Measurements from ENCODE around the gene RNU6-9. TPM values are rescaled to one million over a fixed set of nuclear protein-coding genes. Genes with fewer than 3 reads are reported as not detected.

RNU6-9 gene
- polyA plus RNA-seq, 4 donors = not detected

GRCh38 chr19:867855-868457 is 25.3 kb upstream of the RNU6-9 start:
- H3K4me1 ChIP-seq (ENCODE audit: control insufficient read depth in 3 of 3, insufficient read depth in 2 of 3, low read depth in 1 of 3, low read length in 2 of 3) = peaks cover 0 to 3% (median 0%) of the 10 kb centered on the region in 3 donors
- no peak for FAIRE-seq

DNA sequence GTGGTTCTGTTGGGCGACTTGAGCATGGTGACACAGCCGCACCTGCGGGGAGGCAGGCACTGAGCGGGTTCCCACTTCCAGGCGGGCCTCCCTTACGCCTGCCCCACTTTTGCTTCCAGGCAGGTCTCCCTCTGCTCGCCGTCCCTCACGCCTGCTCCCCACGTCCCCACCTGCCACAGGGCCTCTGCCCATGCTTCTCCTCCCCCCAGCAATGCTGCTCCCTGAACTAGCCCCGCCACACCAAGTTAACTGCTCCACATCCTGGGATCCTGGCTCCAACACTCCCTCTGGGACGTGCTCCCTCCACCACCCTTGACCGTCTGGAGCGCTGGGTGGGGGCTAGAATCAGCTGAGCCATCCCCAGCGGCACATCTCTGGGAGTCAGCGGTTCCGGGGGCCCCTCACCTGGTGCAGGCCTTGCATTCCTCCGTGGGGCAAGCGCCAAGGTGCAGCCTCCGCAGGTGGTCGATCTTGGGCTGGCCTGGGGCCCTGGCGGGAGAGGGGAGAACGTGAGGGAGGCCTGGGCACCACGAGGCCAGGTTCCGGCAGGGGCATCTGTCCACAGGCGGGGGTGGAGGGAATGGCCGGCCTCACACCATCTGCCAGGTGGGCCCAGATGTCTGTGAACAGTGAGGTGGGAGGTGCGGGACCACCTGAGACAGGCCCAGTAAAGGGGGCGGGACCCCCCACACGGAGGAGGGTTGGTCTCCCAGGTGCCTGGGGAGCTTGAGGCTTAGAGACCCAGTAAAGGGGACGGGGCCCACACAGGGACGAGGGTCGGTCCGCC is 24.6 kb upstream of the RNU6-9 start:
- H3K36me3 ChIP-seq (ENCODE audit: control insufficient read depth in 3 of 3, insufficient read depth in 2 of 3, low read depth in 1 of 3, low read length in 3 of 3) = peaks cover 0 to 76% (median 5%) of the 10 kb centered on the region in 3 donors
- no peak for DNase-seq
- 91 to 95% (median 93%) methylated on average over 29 to 34 of the region's 34 CpGs for WGBS, 3 donors
- peaks cover 0 to 2% of the 10 kb centered on the region in 2 donors for H3K9me3 ChIP-seq (ENCODE audit: control insufficient read depth in 2 of 2, insufficient read depth in 1 of 2, low read depth in 1 of 2, low read length in 1 of 2)
- H3K4me1 ChIP-seq (ENCODE audit: control insufficient read depth in 3 of 3, insufficient read depth in 2 of 3, low read depth in 1 of 3, low read length in 2 of 3) = peaks cover 0 to 3% (median 0%) of the 10 kb centered on the region in 3 donors
- no peaks in the 10 kb centered on the region for H3K27me3 ChIP-seq (ENCODE audit: control insufficient read depth in 3 of 3, insufficient read depth in 3 of 3, low read length in 3 of 3)
- H3K4me3 ChIP-seq (ENCODE audit: low read depth in 1 of 3, low read length in 3 of 3) = no peak overlapping the region
- FAIRE-seq = no peak
- H3K27ac ChIP-seq (ENCODE audit: low read depth in 1 of 3, low read length in 2 of 3) = peak overlapping the region in 2 of 3 donors; percentile 17 to 71

More at GRCh38 chr19:867855-868457, 25.3 kb upstream of the RNU6-9 start:
- DNase-seq = no peak
- Histone ChIP-seq H3K36me3 (ENCODE audit: control insufficient read depth in 3 of 3, insufficient read depth in 2 of 3, low read depth in 1 of 3, low read length in 3 of 3) (peaks cover 0 to 71% (median 4%) of the 10 kb centered on the region in 3 donors), H3K9me3 (ENCODE audit: control insufficient read depth in 2 of 2, insufficient read depth in 1 of 2, low read depth in 1 of 2, low read length in 1 of 2) (peaks cover 0 to 2% of the 10 kb centered on the region in 2 donors), H3K27ac (ENCODE audit: low read depth in 1 of 3, low read length in 2 of 3) (no peak overlapping the region), H3K4me3 (ENCODE audit: low read depth in 1 of 3, low read length in 3 of 3) (no peak overlapping the region), H3K27me3 (ENCODE audit: control insufficient read depth in 3 of 3, insufficient read depth in 3 of 3, low read length in 3 of 3) (no peaks in the 10 kb centered on the region)
- WGBS, 3 donors = 93 to 94% (median 93%) methylated on average over 38 to 39 of the region's 39 CpGs

DNA sequence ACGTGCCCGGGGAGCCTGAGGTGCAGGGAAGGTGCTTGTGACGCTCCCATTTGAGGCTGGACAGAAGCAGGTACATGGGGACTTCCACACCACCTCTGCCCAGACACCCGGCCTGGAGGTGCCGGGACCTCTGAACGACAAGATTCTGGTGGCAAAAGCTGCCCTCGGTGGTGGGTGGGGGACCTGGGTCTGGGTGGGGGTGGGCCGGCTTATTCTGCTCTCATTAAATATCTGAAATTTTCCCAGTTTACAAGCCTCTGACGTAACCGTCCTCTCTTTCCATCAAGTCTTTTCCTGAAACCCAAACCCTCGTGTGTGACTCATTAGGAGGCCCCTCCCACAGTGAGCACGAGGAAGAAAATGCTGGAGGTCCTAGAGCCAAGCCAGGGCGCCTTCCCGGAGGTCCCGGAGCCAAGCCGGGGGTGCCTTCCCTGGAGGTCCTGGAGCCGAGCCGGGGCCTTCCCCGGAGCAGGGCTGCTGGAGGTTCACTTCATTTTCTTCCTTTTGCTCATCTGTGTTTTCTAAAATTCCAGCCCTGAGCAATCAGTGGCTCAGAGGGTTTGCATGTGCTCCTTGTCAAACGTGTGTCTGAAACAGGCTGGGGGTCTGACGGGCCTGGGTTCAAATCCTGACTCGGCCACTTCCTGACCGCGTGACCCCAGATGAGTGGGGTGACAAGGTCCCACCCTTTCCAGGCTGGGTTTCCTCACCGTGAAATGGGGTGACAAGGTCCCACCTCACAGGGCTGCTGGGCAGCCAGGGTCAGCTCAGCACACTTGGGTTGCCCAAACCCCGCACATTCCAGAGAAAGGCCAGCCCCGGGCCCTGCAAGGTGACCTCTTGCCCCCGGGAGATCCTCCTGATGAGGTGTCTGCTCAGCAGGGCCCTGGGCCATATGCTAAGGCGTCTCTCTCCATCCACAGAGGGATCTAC is 23.8 kb upstream of the RNU6-9 start:
- Histone ChIP-seq H3K36me3 (ENCODE audit: control insufficient read depth in 3 of 3, insufficient read depth in 2 of 3, low read depth in 1 of 3, low read length in 3 of 3) (peaks cover 0 to 80% (median 7%) of the 10 kb centered on the region in 3 donors), H3K27me3 (ENCODE audit: control insufficient read depth in 3 of 3, insufficient read depth in 3 of 3, low read length in 3 of 3) (no peaks in the 10 kb centered on the region), H3K9me3 (ENCODE audit: control insufficient read depth in 2 of 2, insufficient read depth in 1 of 2, low read depth in 1 of 2, low read length in 1 of 2) (peaks cover 0 to 2% of the 10 kb centered on the region in 2 donors), H3K27ac (ENCODE audit: low read depth in 1 of 3, low read length in 2 of 3) (peak overlapping the region in 2 of 3 donors; percentile 17 to 80), H3K4me3 (ENCODE audit: low read depth in 1 of 3, low read length in 3 of 3) (no peak overlapping the region), H3K4me1 (ENCODE audit: control insufficient read depth in 3 of 3, insufficient read depth in 2 of 3, low read depth in 1 of 3, low read length in 2 of 3) (peaks cover 0 to 3% (median 0%) of the 10 kb centered on the region in 3 donors)
- no peak for DNase-seq
- no peak for FAIRE-seq
- WGBS, 3 donors = 71 to 82% (median 77%) methylated on average over 28 to 29 of the region's 29 CpGs

DNA sequence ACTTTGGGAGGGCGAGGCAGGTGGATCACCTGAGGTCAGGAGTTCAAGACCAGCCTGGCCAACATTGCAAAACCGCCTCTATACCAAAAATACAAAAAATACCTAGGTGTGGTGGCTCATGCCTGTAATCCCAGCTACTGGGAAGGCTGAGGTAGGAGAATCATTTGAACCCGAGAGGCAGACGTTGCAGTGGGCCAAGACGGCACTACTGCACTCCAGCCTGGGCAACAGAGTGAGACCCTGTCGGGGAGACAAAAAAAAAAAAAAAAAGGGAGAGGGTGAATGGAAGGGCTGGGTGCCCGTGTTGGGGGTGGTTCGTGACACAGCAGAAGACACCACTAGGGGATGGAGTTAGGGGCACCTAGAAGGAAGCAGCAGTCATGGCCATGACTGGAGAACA is 23.0 kb upstream of the RNU6-9 start:
- 84 to 92% (median 87%) methylated on average over 8 of the region's 8 CpGs for WGBS, 3 donors
- H3K4me1 ChIP-seq (ENCODE audit: control insufficient read depth in 3 of 3, insufficient read depth in 2 of 3, low read depth in 1 of 3, low read length in 2 of 3) = peaks cover 0 to 3% (median 0%) of the 10 kb centered on the region in 3 donors
- DNase-seq (no peak), FAIRE-seq (no peak)
- H3K36me3 ChIP-seq (ENCODE audit: control insufficient read depth in 3 of 3, insufficient read depth in 2 of 3, low read depth in 1 of 3, low read length in 3 of 3) = peaks cover 0 to 83% (median 9%) of the 10 kb centered on the region in 3 donors
- no peak overlapping the region for H3K4me3 ChIP-seq (ENCODE audit: low read depth in 1 of 3, low read length in 3 of 3)
- H3K27ac ChIP-seq (ENCODE audit: low read depth in 1 of 3, low read length in 2 of 3) = peak overlapping the region in 1 of 3 donors; percentile 80
- no peaks in the 10 kb centered on the region for H3K27me3 ChIP-seq (ENCODE audit: control insufficient read depth in 3 of 3, insufficient read depth in 3 of 3, low read length in 3 of 3)
- peaks cover 0 to 2% of the 10 kb centered on the region in 2 donors for H3K9me3 ChIP-seq (ENCODE audit: control insufficient read depth in 2 of 2, insufficient read depth in 1 of 2, low read depth in 1 of 2, low read length in 1 of 2)

DNA sequence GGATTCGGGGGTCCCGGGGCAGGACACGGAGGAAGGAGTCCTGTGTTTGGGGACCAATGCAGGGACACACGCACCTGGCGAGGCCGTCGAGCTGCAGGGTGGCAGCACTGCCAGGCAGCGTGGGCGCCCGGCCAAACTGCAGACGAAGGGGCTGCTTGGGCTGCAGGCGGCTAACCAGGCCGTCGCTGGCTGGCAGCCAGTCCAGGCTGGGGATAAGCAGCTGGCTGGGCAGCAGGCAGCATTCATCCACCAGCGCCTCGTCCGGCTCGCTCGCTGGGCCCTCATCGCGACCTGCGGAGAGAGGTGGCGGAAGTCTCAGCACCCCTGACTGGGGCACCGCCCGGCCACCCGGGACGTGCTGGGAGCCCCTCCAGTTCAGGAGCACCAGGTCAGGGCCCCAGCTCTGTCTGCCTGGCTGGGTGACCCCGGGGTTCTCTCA is 22.3 kb upstream of the RNU6-9 start:
- peaks cover 0 to 2% of the 10 kb centered on the region in 2 donors for H3K9me3 ChIP-seq (ENCODE audit: control insufficient read depth in 2 of 2, insufficient read depth in 1 of 2, low read depth in 1 of 2, low read length in 1 of 2)
- peak overlapping the region in 1 of 3 donors; percentile 51 for H3K27ac ChIP-seq (ENCODE audit: low read depth in 1 of 3, low read length in 2 of 3)
- no peaks in the 10 kb centered on the region for H3K27me3 ChIP-seq (ENCODE audit: control insufficient read depth in 3 of 3, insufficient read depth in 3 of 3, low read length in 3 of 3)
- 84 to 90% (median 85%) methylated on average over 18 to 28 of the region's 28 CpGs for WGBS, 3 donors
- no peak for FAIRE-seq
- H3K36me3 ChIP-seq (ENCODE audit: control insufficient read depth in 3 of 3, insufficient read depth in 2 of 3, low read depth in 1 of 3, low read length in 3 of 3) = peaks cover 0 to 86% (median 9%) of the 10 kb centered on the region in 3 donors
- no peak for DNase-seq
- H3K4me1 ChIP-seq (ENCODE audit: control insufficient read depth in 3 of 3, insufficient read depth in 2 of 3, low read depth in 1 of 3, low read length in 2 of 3) = peaks cover 0 to 3% (median 0%) of the 10 kb centered on the region in 3 donors
- H3K4me3 ChIP-seq (ENCODE audit: low read depth in 1 of 3, low read length in 3 of 3) = no peak overlapping the region

DNA sequence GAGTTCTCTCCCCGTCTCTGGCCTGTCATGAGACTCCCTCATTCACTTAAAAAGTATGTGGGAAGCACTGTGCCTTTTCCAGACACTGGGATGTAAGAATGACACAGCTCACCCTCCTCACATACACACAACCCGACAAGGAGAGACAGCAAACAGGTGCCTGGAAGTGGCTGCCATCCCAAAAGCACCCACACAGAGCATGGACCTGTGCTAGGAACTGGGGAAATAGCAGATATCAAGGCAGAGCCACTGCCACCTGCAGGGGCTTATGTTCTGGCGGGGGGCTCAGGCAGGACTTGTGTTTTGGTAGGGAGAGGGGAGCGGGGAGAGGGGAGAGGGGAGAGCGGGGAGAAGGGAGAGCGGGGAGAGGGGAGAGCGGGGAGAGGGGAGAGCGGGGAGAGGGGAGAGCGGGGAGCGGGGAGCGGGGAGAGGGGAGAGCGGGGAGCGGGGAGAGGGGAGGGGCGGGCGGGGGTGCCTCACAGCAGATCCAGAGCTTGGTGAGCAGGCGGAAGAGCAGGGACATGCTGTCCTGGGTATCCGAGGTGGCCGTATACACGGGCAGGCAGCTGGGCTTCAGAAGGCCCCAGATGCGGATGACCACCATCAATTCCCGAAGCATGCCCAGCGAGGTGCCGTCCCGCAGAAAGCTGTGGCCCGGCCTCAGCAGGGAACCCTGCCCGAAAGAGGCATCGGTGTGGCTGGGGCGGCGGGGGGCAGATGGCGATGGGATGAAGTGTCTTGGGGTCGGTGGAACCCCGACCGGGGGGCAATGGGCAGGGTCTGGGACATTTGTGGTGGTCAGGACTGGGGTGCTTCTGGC is 21.6 kb upstream of the RNU6-9 start:
- Histone ChIP-seq H3K36me3 (ENCODE audit: control insufficient read depth in 3 of 3, insufficient read depth in 2 of 3, low read depth in 1 of 3, low read length in 3 of 3) (peaks cover 0 to 90% (median 9%) of the 10 kb centered on the region in 3 donors), H3K4me1 (ENCODE audit: control insufficient read depth in 3 of 3, insufficient read depth in 2 of 3, low read depth in 1 of 3, low read length in 2 of 3) (peaks cover 0 to 3% (median 0%) of the 10 kb centered on the region in 3 donors), H3K27me3 (ENCODE audit: control insufficient read depth in 3 of 3, insufficient read depth in 3 of 3, low read length in 3 of 3) (no peaks in the 10 kb centered on the region), H3K27ac (ENCODE audit: low read depth in 1 of 3, low read length in 2 of 3) (peak overlapping the region in 2 of 3 donors; percentile 38 to 71), H3K9me3 (ENCODE audit: control insufficient read depth in 2 of 2, insufficient read depth in 1 of 2, low read depth in 1 of 2, low read length in 1 of 2) (peaks cover 0 to 2% of the 10 kb centered on the region in 2 donors), H3K4me3 (ENCODE audit: low read depth in 1 of 3, low read length in 3 of 3) (peak overlapping the region in 1 of 3 donors; percentile 37)
- WGBS, 3 donors = 70 to 92% (median 77%) methylated on average over 19 to 24 of the region's 33 CpGs
- peak in 1 of 2 donors; percentile 38 for DNase-seq
- FAIRE-seq = no peak

- peak overlapping the region in 2 of 3 donors; percentile 38 to 71 for H3K27ac ChIP-seq (ENCODE audit: low read depth in 1 of 3, low read length in 2 of 3)
- H3K27me3 ChIP-seq (ENCODE audit: control insufficient read depth in 3 of 3, insufficient read depth in 3 of 3, low read length in 3 of 3) = no peaks in the 10 kb centered on the region
- 27 to 53% (median 33%) methylated on average over 26 to 27 of the region's 27 CpGs for WGBS, 3 donors
- H3K36me3 ChIP-seq (ENCODE audit: control insufficient read depth in 3 of 3, insufficient read depth in 2 of 3, low read depth in 1 of 3, low read length in 3 of 3) = peaks cover 4 to 90% (median 9%) of the 10 kb centered on the region in 3 donors
- H3K4me3 ChIP-seq (ENCODE audit: low read depth in 1 of 3, low read length in 3 of 3) = peak overlapping the region in 1 of 3 donors; percentile 37
- peak; percentile 79 to 80 for DNase-seq
- FAIRE-seq = no peak
- H3K4me1 ChIP-seq (ENCODE audit: control insufficient read depth in 3 of 3, insufficient read depth in 2 of 3, low read depth in 1 of 3, low read length in 2 of 3) = peaks cover 0 to 3% (median 0%) of the 10 kb centered on the region in 3 donors
- peaks cover 0 to 2% of the 10 kb centered on the region in 2 donors for H3K9me3 ChIP-seq (ENCODE audit: control insufficient read depth in 2 of 2, insufficient read depth in 1 of 2, low read depth in 1 of 2, low read length in 1 of 2)
Observed at GRCh38 chr19:872266-872951, 20.9 kb upstream of the RNU6-9 start.

All from small intestine (tissue), 7 donors.